HG02885 (cell line): ENCODE results near the gene SNX2.
"Not testable (repeated sequence)": the region's sequence is repeated elsewhere in the genome, so short reads cannot be mapped to it uniquely, and the experiment has no call there.

Source experiments
- ATAC-seq: cut with Tn5 transposase; IDR thresholded peaks from one replicate; pipeline ENCODE4 v1.9.1; 2021; ENCODE audit warnings: mild to moderate bottlenecking; ENCODE audit not compliant: unreplicated experiment, poor library complexity

The SNX2 gene

GRCh38 chr5:122774861-122775549 is at the start of gene SNX2:
TSS of gene SNX2 (plus strand) at chr5:122775080. CDS start at chr5:122775104, 24 bp downstream.
- ATAC-seq, result peak; percentile 90

GRCh38 chr5:122727112-122727541 is 47.8 kb upstream of the SNX2 start:
- peak; percentile 60 for ATAC-seq

GRCh38 chr5:122730037-122730436 is 44.8 kb upstream of the SNX2 start:
- ATAC-seq, result peak; percentile 34

- ATAC-seq, result no peak
Measured at GRCh38 chr5:122730456-122730855, 44.4 kb upstream of the SNX2 start.

GRCh38 chr5:122736086-122736845 is 38.6 kb upstream of the SNX2 start:
- ATAC-seq, result peak; percentile 95

GRCh38 chr5:122738088-122738487 is 36.8 kb upstream of the SNX2 start:
- ATAC-seq, result no peak

GRCh38 chr5:122741681-122742080 is 33.2 kb upstream of the SNX2 start:
- no peak for ATAC-seq

GRCh38 chr5:122743261-122743660 is 31.6 kb upstream of the SNX2 start:
- no peak for ATAC-seq

GRCh38 chr5:122745597-122745996 is 29.3 kb upstream of the SNX2 start:
- no peak for ATAC-seq

- ATAC-seq, result no peak
Measured at GRCh38 chr5:122749886-122750285, 25.0 kb upstream of the SNX2 start.

GRCh38 chr5:122751293-122751782 is 23.5 kb upstream of the SNX2 start:
- no peak for ATAC-seq

- no peak for ATAC-seq
Measured at GRCh38 chr5:122753500-122753899, 21.4 kb upstream of the SNX2 start.

- no peak for ATAC-seq
Measured at GRCh38 chr5:122755783-122756182, 19.1 kb upstream of the SNX2 start.

GRCh38 chr5:122756264-122756911 is 18.5 kb upstream of the SNX2 start:
- peak; percentile 90 for ATAC-seq

- peak; percentile 70 for ATAC-seq
Measured at GRCh38 chr5:122757285-122757684, 17.6 kb upstream of the SNX2 start.

- ATAC-seq, result no peak
Measured at GRCh38 chr5:122759241-122760070, 15.4 kb upstream of the SNX2 start.

- no peak for ATAC-seq
Measured at GRCh38 chr5:122760236-122760635, 14.6 kb upstream of the SNX2 start.

GRCh38 chr5:122761115-122761514 is 13.8 kb upstream of the SNX2 start:
- no peak for ATAC-seq

GRCh38 chr5:122761896-122762295 is 13.0 kb upstream of the SNX2 start:
- not testable (repeated sequence) for ATAC-seq

- no peak for ATAC-seq
Measured at GRCh38 chr5:122766130-122766529, 8.8 kb upstream of the SNX2 start.
